BJ (cell line): Measurements from ENCODE around the gene LRRC41. TPM values are rescaled to one million over a fixed set of nuclear protein-coding genes. Genes with fewer than 3 reads are reported as not detected.

Experiments used
- CTCF ChIA-PET: fragments of 350-600 bp; formaldehyde crosslinking; extraction: SDS; loops from one replicate; lab custom pipeline; 2021; ENCODE audit warnings: antibody characterized with exemption, inconsistent platforms; lab: Yijun Ruan, JAX
- POLR2A ChIA-PET: fragments of 300-600 bp; sonication (Branson Sonifier 250); formaldehyde crosslinking; extraction: SDS; loops from one replicate; lab custom pipeline; 2021; ENCODE audit warnings: antibody characterized with exemption; lab: Charles Lee
- DNase-seq: peaks from one replicate; pipeline ENCODE4 v3.0.0-alpha.2; 2011; ENCODE audit warnings: low read depth
- H3K27me3 ChIP-seq: 2 replicates; pipeline ENCODE4 v1.6.0; 2011; ENCODE audit warnings: low read length; ENCODE audit not compliant: control insufficient read depth, insufficient read depth
- H3K36me3 ChIP-seq: 2 replicates; pipeline ENCODE4 v1.5.1; 2011; ENCODE audit warnings: low read length; ENCODE audit not compliant: control insufficient read depth, insufficient read depth
- H3K4me3 ChIP-seq: 2 replicates; pipeline ENCODE4 v1.5.1; 2011; ENCODE audit warnings: low read depth, mild to moderate bottlenecking, control low read depth, low read length
- polyA plus RNA-seq: library from polyadenylated mRNA; depleted of rRNA; stranded (reverse); fragments of >200 nt; gene quantifications from 2 replicates; pipeline ENCODE4 v1.2.3, GENCODE V29; 2011
- TF ChIP-seq, protein P1 (sequence below): IDR thresholded peaks from 2 replicates; pipeline ENCODE4 v1.5.1; 2011; ENCODE audit warnings: low read depth, mild to moderate bottlenecking, control low read depth, inconsistent platforms, low read length, moderate library complexity; ENCODE audit not compliant: insufficient read depth

Gene LRRC41
- polyA plus RNA-seq, 1 experiment = 101 TPM

DNA sequence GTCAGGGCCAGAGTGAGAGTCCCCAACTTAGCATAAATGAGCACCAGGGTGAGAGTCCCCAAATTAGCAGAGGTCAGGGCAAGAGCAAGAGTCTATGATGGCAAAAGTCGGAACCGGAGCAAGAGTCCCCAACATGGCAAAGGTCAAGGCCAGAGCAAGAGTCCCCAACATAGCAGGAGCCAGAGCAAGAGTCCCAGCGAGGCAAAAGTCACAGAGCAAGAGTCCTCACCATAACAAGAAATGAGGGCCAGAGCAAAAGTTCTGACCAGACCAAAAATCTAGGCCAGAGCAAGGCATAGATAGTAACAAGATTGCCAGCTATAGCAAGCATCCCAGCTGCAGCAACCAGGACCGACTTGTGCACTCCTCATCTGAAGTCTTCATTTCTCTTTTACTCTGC is 40.3 kb upstream of the LRRC41 start:
- Histone ChIP-seq H3K27me3 (no peaks in the 10 kb centered on the region), H3K4me3 (no peak overlapping the region), H3K36me3 (peaks cover 11% of the 10 kb centered on the region)
- DNase-seq = no peak
- TF ChIP-seq, protein P1, sequence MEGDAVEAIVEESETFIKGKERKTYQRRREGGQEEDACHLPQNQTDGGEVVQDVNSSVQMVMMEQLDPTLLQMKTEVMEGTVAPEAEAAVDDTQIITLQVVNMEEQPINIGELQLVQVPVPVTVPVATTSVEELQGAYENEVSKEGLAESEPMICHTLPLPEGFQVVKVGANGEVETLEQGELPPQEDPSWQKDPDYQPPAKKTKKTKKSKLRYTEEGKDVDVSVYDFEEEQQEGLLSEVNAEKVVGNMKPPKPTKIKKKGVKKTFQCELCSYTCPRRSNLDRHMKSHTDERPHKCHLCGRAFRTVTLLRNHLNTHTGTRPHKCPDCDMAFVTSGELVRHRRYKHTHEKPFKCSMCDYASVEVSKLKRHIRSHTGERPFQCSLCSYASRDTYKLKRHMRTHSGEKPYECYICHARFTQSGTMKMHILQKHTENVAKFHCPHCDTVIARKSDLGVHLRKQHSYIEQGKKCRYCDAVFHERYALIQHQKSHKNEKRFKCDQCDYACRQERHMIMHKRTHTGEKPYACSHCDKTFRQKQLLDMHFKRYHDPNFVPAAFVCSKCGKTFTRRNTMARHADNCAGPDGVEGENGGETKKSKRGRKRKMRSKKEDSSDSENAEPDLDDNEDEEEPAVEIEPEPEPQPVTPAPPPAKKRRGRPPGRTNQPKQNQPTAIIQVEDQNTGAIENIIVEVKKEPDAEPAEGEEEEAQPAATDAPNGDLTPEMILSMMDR = no peak
- POLR2A ChIA-PET = no interaction called here
- CTCF ChIA-PET = interaction anchor here (5.4 kb wide), 1 partner anchor 98 kb away, joined by 47 read pairs; the partner anchor contains the start of gene RAD54L

DNA sequence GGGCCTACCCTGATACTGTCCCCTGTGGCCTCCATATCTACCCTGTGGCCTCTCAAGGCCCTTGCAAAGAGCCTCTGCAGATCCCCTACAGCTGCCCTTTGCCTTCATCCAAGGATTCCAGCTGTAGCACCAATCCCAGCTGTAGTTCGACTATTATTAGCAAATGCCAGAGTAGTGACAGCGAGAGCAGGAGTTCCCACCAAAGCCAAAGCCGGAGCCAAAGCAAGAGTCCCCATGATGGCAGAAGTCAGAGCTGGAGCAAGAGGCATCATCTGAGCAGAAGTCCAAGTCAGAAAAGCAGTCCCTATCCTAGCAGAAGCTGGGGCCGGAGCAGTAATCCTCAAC is 39.9 kb upstream of the LRRC41 start:
- CTCF ChIA-PET = interaction anchor here (0.7 kb wide), 1 partner anchor 9 kb away, joined by 3 read pairs; no protein-coding TSS in a partner anchor
- Histone ChIP-seq H3K36me3 (peaks cover 11% of the 10 kb centered on the region), H3K27me3 (no peaks in the 10 kb centered on the region), H3K4me3 (no peak overlapping the region)
- TF ChIP-seq, protein P1 = no peak
- POLR2A ChIA-PET = no interaction called here
- DNase-seq = no peak

DNA sequence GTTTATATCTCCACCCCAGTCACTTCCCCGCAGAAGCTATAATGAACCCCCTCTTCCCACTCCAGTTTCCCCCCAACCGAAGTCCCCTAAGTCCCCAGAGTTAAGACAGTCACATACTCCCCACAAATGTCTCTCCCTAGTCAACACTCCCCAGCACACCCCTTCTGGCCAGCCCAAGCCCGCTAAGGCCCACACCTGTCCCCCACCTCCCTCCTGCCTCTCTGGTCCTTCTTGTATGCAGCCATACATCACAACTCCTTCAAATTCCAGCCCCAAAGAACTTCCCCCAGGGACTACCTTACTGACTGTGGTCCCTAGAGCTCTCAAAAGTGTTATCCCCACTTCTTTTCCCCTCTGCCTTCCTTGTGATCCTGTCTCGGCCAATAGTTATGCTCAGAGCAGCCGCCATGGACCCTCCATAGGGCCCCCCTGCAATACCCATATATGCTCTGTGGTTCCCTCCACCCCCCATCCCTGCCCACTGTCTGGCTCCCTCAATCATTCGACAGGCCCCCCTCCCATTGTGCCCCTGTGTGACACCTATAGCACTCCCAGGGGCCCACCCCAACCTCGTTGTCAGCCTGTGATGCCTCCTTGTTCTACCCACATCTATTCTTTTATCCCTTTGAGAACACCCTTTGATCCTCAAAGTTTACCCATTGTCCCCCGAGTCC is 39.4 kb upstream of the LRRC41 start:
- no peak for DNase-seq
- TF ChIP-seq, protein P1 = no peak
- ChIA-PET POLR2A (no interaction called here), CTCF (interaction anchor here (0.7 to 2.0 kb wide), 3 partner anchors 9 to 23 kb away, joined by 3 to 5 read pairs (median 3); no protein-coding TSS in a partner anchor)
- H3K27me3 ChIP-seq = no peaks in the 10 kb centered on the region
- peaks cover 11% of the 10 kb centered on the region for H3K36me3 ChIP-seq
- no peak overlapping the region for H3K4me3 ChIP-seq

DNA sequence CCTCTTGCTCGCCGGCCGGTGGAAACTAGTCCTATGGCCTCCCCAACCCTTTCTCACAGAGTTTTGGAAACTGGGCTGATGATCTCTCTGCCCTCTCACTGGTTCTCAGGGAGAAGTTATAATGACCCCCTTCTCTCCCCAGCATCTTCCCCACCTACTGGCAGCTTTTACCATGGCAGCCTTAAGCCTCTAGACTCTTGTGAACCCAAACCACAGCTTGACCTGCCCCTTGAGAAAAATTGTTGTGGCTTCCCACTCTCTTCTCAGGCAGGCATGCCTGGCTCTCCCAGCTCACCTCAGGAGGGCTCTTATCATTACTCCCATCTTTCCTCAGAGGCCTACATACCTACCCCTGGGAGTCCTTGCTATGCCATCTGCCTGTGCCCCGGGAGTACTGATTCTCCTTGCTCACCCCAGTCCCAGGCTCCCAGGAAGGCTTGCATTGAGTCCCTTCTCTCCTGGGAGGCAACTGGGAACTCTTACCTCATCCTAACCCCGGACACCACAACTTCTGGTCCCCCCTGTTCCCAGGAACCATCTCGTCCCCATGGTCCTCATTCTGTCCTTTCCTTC is 38.8 kb upstream of the LRRC41 start:
- Histone ChIP-seq H3K4me3 (no peak overlapping the region), H3K36me3 (peaks cover 10% of the 10 kb centered on the region), H3K27me3 (no peaks in the 10 kb centered on the region)
- CTCF ChIA-PET = interaction anchor here (1.5 to 2.0 kb wide), 3 partner anchors 8 to 23 kb away, joined by 3 to 11 read pairs (median 5); no protein-coding TSS in a partner anchor
- no peak for DNase-seq
- TF ChIP-seq, protein P1 = peak; percentile 44
- POLR2A ChIA-PET = interaction anchor here (0.6 kb wide), 1 partner anchor 22 kb away, joined by 4 read pairs; no protein-coding TSS in a partner anchor
